Pulmonary artery endothelial cell (primary cell): ENCODE results near the gene LIMA1. TPM values are rescaled to one million over a fixed set of nuclear protein-coding genes. Genes with fewer than 3 reads are reported as not detected.
A peak's percentile ranks its signal among the peaks of the same experiment; 100 is the strongest.
"Not testable (repeated sequence)": the region's sequence is repeated elsewhere in the genome, so short reads cannot be mapped to it uniquely, and the experiment has no call there.

Experiments used
- DNase-seq: peaks from one replicate; pipeline ENCODE4 v3.0.0-alpha.2; 2011; ENCODE audit warnings: low read depth, low spot score
- total RNA-seq: library from RNA; depleted of rRNA; stranded (reverse); fragments of >200 nt; gene quantifications from 2 replicates; pipeline ENCODE4 v1.2.3, GENCODE V29; 2014

LIMA1 gene
- 75.4 and 82.8 TPM in 2 replicates for total RNA-seq

- peak; percentile 35 for DNase-seq
Observed at GRCh38 chr12:50283229-50283923, at the start of gene LIMA1. TSS of gene LIMA1 (minus strand) at chr12:50283520. CDS start at chr12:50248751, 34,769 bp downstream.

- DNase-seq, result no peak
Observed at GRCh38 chr12:50331745-50332144, 48.4 kb upstream of the LIMA1 start.

GRCh38 chr12:50328664-50329063, 45.3 kb upstream of the LIMA1 start:
- DNase-seq, result not testable (repeated sequence)

- DNase-seq, result no peak
Observed at GRCh38 chr12:50326590-50327284, 43.4 kb upstream of the LIMA1 start.

GRCh38 chr12:50325890-50326391, 42.6 kb upstream of the LIMA1 start:
- no peak for DNase-seq

GRCh38 chr12:50324770-50325169, 41.5 kb upstream of the LIMA1 start:
- not testable (repeated sequence) for DNase-seq

- not testable (repeated sequence) for DNase-seq
Observed at GRCh38 chr12:50324077-50324476, 40.8 kb upstream of the LIMA1 start.

GRCh38 chr12:50322206-50322605, 38.9 kb upstream of the LIMA1 start:
- no peak for DNase-seq

GRCh38 chr12:50317203-50317602, 33.9 kb upstream of the LIMA1 start:
- DNase-seq, result no peak

GRCh38 chr12:50315803-50316202, 32.5 kb upstream of the LIMA1 start:
- no peak for DNase-seq

- DNase-seq, result no peak
Observed at GRCh38 chr12:50314636-50315312, 31.5 kb upstream of the LIMA1 start.

- DNase-seq, result not testable (repeated sequence)
Observed at GRCh38 chr12:50313971-50314370, 30.7 kb upstream of the LIMA1 start.

- no peak for DNase-seq
Observed at GRCh38 chr12:50313256-50313931, 30.1 kb upstream of the LIMA1 start.

GRCh38 chr12:50311858-50312609, 28.7 kb upstream of the LIMA1 start:
- not testable (repeated sequence) for DNase-seq

GRCh38 chr12:50309950-50310349, 26.6 kb upstream of the LIMA1 start:
- DNase-seq, result no peak

- DNase-seq, result no peak
Observed at GRCh38 chr12:50302686-50303085, 19.4 kb upstream of the LIMA1 start.

GRCh38 chr12:50297996-50298395, 14.7 kb upstream of the LIMA1 start:
- no peak for DNase-seq

GRCh38 chr12:50297027-50297426, 13.7 kb upstream of the LIMA1 start:
- no peak for DNase-seq

- no peak for DNase-seq
Observed at GRCh38 chr12:50296554-50296953, 13.2 kb upstream of the LIMA1 start.

GRCh38 chr12:50291377-50291776, 8.1 kb upstream of the LIMA1 start:
- no peak for DNase-seq

GRCh38 chr12:50290692-50291091, 7.4 kb upstream of the LIMA1 start:
- not testable (repeated sequence) for DNase-seq
